ENCODE measurements around the gene METTL8.

Gene METTL8

GRCh38 chr2:171459498-171459897 is 25.7 kb upstream of the METTL8 start:
- no peak overlapping the region for H3K4me3 ChIP-seq (replicated peaks; ENCODE audit: insufficient read depth, low read length)
- H3K27ac ChIP-seq (replicated peaks) = no peak overlapping the region
- DNase-seq (ENCODE audit: low read depth in 1 of 2, low spot score in 1 of 2) = no peak
- H3K27me3 ChIP-seq (ENCODE audit: insufficient read depth, poor library complexity, severe bottlenecking) = no peaks in the 10 kb centered on the region
- TF ChIP-seq SPI1 (IDR thresholded peaks at IDR 0.05; ENCODE audit: borderline replicate concordance, low read depth) (no peak), GABPA (IDR thresholded peaks at IDR 0.05; ENCODE audit: low read depth) (no peak), REST (IDR thresholded peaks at IDR 0.05; ENCODE audit: insufficient replicate concordance, low read depth) (no peak), POLR2AphosphoS5 (IDR thresholded peaks at IDR 0.05; ENCODE audit: low read depth) (no peak), CTCF (IDR thresholded peaks at IDR 0.05; ENCODE audit: insufficient read depth, low read length) (no peak)

GRCh38 chr2:171452773-171453172 is 19.0 kb upstream of the METTL8 start:
- H3K27me3 ChIP-seq (ENCODE audit: insufficient read depth, poor library complexity, severe bottlenecking) = no peaks in the 10 kb centered on the region
- no peak overlapping the region for H3K4me3 ChIP-seq (replicated peaks; ENCODE audit: insufficient read depth, low read length)
- TF ChIP-seq REST (IDR thresholded peaks at IDR 0.05; ENCODE audit: insufficient replicate concordance, low read depth) (no peak), CTCF (IDR thresholded peaks at IDR 0.05; ENCODE audit: insufficient read depth, low read length) (no peak), POLR2AphosphoS5 (IDR thresholded peaks at IDR 0.05; ENCODE audit: low read depth) (no peak), GABPA (IDR thresholded peaks at IDR 0.05; ENCODE audit: low read depth) (no peak), SPI1 (IDR thresholded peaks at IDR 0.05; ENCODE audit: borderline replicate concordance, low read depth) (no peak)
- DNase-seq (ENCODE audit: low read depth in 1 of 2, low spot score in 1 of 2) = no peak
- H3K27ac ChIP-seq (replicated peaks) = no peak overlapping the region

GRCh38 chr2:171451074-171451473 is 17.3 kb upstream of the METTL8 start:
- DNase-seq (ENCODE audit: low read depth in 1 of 2, low spot score in 1 of 2) = no peak
- no peak overlapping the region for H3K27ac ChIP-seq (replicated peaks)
- TF ChIP-seq POLR2AphosphoS5 (IDR thresholded peaks at IDR 0.05; ENCODE audit: low read depth) (no peak), CTCF (IDR thresholded peaks at IDR 0.05; ENCODE audit: insufficient read depth, low read length) (no peak), GABPA (IDR thresholded peaks at IDR 0.05; ENCODE audit: low read depth) (no peak), SPI1 (IDR thresholded peaks at IDR 0.05; ENCODE audit: borderline replicate concordance, low read depth) (no peak), REST (IDR thresholded peaks at IDR 0.05; ENCODE audit: insufficient replicate concordance, low read depth) (no peak)

More at GRCh38 chr2:171451074-171451473, 17.3 kb upstream of the METTL8 start:
- H3K27me3 ChIP-seq (ENCODE audit: insufficient read depth, poor library complexity, severe bottlenecking) = no peaks in the 10 kb centered on the region
- no peak overlapping the region for H3K4me3 ChIP-seq (replicated peaks; ENCODE audit: insufficient read depth, low read length)

Measured in HL-60 (cell line).